MM.1S (cell line): ENCODE measurements around the gene MORC4.
"Not testable (repeated sequence)": the region's sequence is repeated elsewhere in the genome, so short reads cannot be mapped to it uniquely, and the experiment has no call there.

Experiments used
- EZH2 ChIP-seq: fragments of 300-600 bp; sonication (generic); optimal IDR thresholded peaks from 2 replicates; pipeline ENCODE3; 2017; ENCODE audit warnings: low read depth, mild to moderate bottlenecking, antibody characterized with exemption, low read length, mixed read lengths
- EZH2phosphoT487 ChIP-seq: fragments of 300-600 bp; sonication (generic); IDR thresholded peaks from 2 replicates; pipeline ENCODE4 v1.6.1; 2018; ENCODE audit warnings: antibody characterized with exemption, low read length
- TF ChIP-seq, protein P1 (sequence below): fragments of 300-600 bp; sonication (generic); IDR thresholded peaks from 2 replicates; pipeline ENCODE4 v1.5.1; 2016; ENCODE audit warnings: antibody characterized with exemption, low read length, mixed read lengths

DNA sequence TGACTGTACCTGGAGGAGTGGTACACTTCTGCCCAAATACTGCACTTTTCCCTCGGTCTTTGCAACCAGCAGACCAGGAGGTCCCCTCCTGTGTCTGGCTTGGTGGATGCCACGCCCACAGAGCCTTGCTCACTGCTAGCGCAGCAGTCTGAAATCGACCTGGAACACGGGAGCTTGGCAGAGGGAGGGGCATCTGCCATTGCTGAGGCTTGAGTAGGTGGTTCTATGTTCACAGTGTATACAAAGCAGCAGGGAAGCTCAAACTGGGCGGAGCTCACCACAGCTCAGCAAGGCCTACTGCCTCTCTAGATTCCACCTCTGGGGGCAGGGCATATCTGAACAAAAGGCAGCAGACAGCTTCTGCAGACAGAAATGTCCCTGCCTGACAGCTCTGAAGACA, 33.5 kb downstream of the MORC4 start:
- TF ChIP-seq, protein P1, sequence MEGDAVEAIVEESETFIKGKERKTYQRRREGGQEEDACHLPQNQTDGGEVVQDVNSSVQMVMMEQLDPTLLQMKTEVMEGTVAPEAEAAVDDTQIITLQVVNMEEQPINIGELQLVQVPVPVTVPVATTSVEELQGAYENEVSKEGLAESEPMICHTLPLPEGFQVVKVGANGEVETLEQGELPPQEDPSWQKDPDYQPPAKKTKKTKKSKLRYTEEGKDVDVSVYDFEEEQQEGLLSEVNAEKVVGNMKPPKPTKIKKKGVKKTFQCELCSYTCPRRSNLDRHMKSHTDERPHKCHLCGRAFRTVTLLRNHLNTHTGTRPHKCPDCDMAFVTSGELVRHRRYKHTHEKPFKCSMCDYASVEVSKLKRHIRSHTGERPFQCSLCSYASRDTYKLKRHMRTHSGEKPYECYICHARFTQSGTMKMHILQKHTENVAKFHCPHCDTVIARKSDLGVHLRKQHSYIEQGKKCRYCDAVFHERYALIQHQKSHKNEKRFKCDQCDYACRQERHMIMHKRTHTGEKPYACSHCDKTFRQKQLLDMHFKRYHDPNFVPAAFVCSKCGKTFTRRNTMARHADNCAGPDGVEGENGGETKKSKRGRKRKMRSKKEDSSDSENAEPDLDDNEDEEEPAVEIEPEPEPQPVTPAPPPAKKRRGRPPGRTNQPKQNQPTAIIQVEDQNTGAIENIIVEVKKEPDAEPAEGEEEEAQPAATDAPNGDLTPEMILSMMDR = not testable (repeated sequence)
- not testable (repeated sequence) for TF ChIP-seq EZH2phosphoT487, EZH2
